Neural progenitor cell (in vitro differentiated cells): Measurements from ENCODE around the gene RYR1.

ENCODE experiments used
- EZH2phosphoT487 ChIP-seq: fragments of 200-600 bp; sonication (generic); IDR thresholded peaks from 2 replicates; pipeline ENCODE4 v1.6.1; 2017; ENCODE audit warnings: antibody characterized with exemption
- TF ChIP-seq, protein P1 (sequence below): fragments of 200-600 bp; sonication (generic); IDR thresholded peaks from 2 replicates; pipeline ENCODE4 v1.5.1; 2017; ENCODE audit warnings: antibody characterized with exemption, mild to moderate bottlenecking

DNA sequence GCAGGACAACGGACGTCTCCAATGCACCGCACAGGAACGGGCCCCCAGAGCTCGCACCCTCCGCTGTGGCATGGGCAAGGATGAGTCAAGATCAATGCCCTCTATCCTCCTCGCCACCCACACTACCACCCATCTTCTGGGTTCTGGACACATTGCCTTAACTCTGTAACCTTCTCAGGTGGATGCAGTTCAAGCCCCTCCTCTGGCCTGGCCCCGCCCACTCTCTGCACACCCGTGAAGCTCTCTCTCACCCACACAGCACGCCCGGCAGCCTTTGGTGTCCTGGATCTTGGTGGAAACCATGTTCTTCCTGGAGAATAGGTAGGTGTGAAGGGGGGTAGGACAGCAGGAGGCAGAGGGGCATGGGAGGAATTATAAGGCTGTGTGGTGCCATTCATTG, 163.6 kb downstream of the RYR1 start:
- TF ChIP-seq, protein P1, sequence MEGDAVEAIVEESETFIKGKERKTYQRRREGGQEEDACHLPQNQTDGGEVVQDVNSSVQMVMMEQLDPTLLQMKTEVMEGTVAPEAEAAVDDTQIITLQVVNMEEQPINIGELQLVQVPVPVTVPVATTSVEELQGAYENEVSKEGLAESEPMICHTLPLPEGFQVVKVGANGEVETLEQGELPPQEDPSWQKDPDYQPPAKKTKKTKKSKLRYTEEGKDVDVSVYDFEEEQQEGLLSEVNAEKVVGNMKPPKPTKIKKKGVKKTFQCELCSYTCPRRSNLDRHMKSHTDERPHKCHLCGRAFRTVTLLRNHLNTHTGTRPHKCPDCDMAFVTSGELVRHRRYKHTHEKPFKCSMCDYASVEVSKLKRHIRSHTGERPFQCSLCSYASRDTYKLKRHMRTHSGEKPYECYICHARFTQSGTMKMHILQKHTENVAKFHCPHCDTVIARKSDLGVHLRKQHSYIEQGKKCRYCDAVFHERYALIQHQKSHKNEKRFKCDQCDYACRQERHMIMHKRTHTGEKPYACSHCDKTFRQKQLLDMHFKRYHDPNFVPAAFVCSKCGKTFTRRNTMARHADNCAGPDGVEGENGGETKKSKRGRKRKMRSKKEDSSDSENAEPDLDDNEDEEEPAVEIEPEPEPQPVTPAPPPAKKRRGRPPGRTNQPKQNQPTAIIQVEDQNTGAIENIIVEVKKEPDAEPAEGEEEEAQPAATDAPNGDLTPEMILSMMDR, result no peak
- TF ChIP-seq EZH2phosphoT487, result no peak
